ENCODE results near the gene PHIP. TPM values are rescaled to one million over a fixed set of nuclear protein-coding genes. Genes with fewer than 3 reads are reported as not detected.

The PHIP gene
- total RNA-seq, 1 experiment from 2014 or later = 29.0 TPM

- BruUV-seq (replicated peaks) = no TSS peak
- POLR2A ChIA-PET (ENCODE audit: unreplicated experiment) = no interaction called here
- H3K4me2 ChIP-seq = no peak overlapping the region
Measured at GRCh38 chr6:78999737-79000136, 78.3 kb downstream of the PHIP start.

GRCh38 chr6:78995946-78996345 is 82.1 kb downstream of the PHIP start:
- Histone ChIP-seq H2AFZ (no peak overlapping the region), H3F3A (ENCODE audit: insufficient read depth, low read depth) (no peaks in the 10 kb centered on the region), H3K9me3 (ENCODE audit: insufficient read depth, low read depth) (no peaks in the 10 kb centered on the region), H3K27me3 (ENCODE audit: insufficient read depth, low read depth) (no peaks in the 10 kb centered on the region), H3K9me2 (ENCODE audit: insufficient read depth) (no peaks in the 10 kb centered on the region), H3K4me2 (no peak overlapping the region), H3K36me3 (ENCODE audit: low read depth) (peaks cover 22% of the 10 kb centered on the region), H3K27ac (no peak overlapping the region), H3K79me2 (ENCODE audit: low read depth) (no peaks in the 10 kb centered on the region), H3K4me3 (no peak overlapping the region), H3K4me1 (replicated peaks; ENCODE audit: insufficient read depth) (no peaks in the 10 kb centered on the region), H4K20me1 (ENCODE audit: insufficient read depth) (no peaks in the 10 kb centered on the region)
- POLR2A ChIA-PET (ENCODE audit: unreplicated experiment) = no interaction called here
- TF ChIP-seq CTCF (conservative IDR thresholded peaks at IDR 0.05) (no peak), EZH2 (IDR thresholded peaks at IDR 0.05; ENCODE audit: low read depth) (no peak)
- BruUV-seq (replicated peaks) = no TSS peak
- no peak for DNase-seq
- intact Hi-C loops (cut with micrococcal nuclease; ENCODE audit: unreplicated experiment) = loop anchor here (5.0 kb wide), 1 partner anchor 34 kb away; no protein-coding TSS in a partner anchor
- CTCF ChIA-PET = no interaction called here

More at GRCh38 chr6:78999737-79000136, 78.3 kb downstream of the PHIP start:
- no peaks in the 10 kb centered on the region for H3K9me3 ChIP-seq (ENCODE audit: insufficient read depth, low read depth)
- intact Hi-C loops (cut with micrococcal nuclease; ENCODE audit: unreplicated experiment) = loop anchor here (5.0 kb wide), 1 partner anchor 37 kb away; no protein-coding TSS in a partner anchor
- CTCF ChIA-PET = no interaction called here
- H3K27ac ChIP-seq = no peak overlapping the region
- no peaks in the 10 kb centered on the region for H3F3A ChIP-seq (ENCODE audit: insufficient read depth, low read depth)
- H3K27me3 ChIP-seq (ENCODE audit: insufficient read depth, low read depth) = no peaks in the 10 kb centered on the region
- H3K4me1 ChIP-seq (replicated peaks; ENCODE audit: insufficient read depth) = no peaks in the 10 kb centered on the region
- no peaks in the 10 kb centered on the region for H3K9me2 ChIP-seq (ENCODE audit: insufficient read depth)
- no peak overlapping the region for H3K4me3 ChIP-seq
- no peaks in the 10 kb centered on the region for H4K20me1 ChIP-seq (ENCODE audit: insufficient read depth)
- DNase-seq = no peak
- H3K79me2 ChIP-seq (ENCODE audit: low read depth) = no peaks in the 10 kb centered on the region
- no peak overlapping the region for H2AFZ ChIP-seq
- TF ChIP-seq CTCF (conservative IDR thresholded peaks at IDR 0.05) (no peak), EZH2 (IDR thresholded peaks at IDR 0.05; ENCODE audit: low read depth) (no peak)
- peaks cover 28% of the 10 kb centered on the region for H3K36me3 ChIP-seq (ENCODE audit: low read depth)

DNA sequence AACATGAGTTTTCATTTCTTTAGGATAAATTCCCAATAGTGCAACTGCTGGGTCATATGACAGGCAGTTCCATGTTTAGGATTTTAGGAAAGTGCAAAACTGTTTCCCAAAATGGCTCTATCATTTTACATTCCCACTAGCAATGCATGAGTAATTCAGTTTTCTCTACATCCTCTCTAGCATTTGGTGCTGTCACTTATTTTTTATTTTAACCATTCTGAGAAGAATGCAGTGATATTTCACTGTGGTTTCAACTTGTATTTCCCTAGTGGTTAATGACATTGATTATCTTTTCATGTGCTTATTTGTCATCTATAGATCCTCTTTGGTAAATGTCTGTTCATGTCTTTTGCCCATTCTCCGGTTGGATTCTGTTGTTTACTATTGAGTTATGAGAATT is 82.7 kb downstream of the PHIP start:
- H3K9me2 ChIP-seq (ENCODE audit: insufficient read depth) = no peaks in the 10 kb centered on the region
- H3K9me3 ChIP-seq (ENCODE audit: insufficient read depth, low read depth) = no peaks in the 10 kb centered on the region
- no peak for DNase-seq
- BruUV-seq (replicated peaks) = no TSS peak
- CTCF ChIA-PET = no interaction called here
- peaks cover 22% of the 10 kb centered on the region for H3K36me3 ChIP-seq (ENCODE audit: low read depth)
- intact Hi-C loops (cut with micrococcal nuclease; ENCODE audit: unreplicated experiment) = loop anchor here (5.0 kb wide), 1 partner anchor 33 kb away; no protein-coding TSS in a partner anchor
- TF ChIP-seq EZH2 (IDR thresholded peaks at IDR 0.05; ENCODE audit: low read depth) (no peak), CTCF (conservative IDR thresholded peaks at IDR 0.05) (no peak)
- no peaks in the 10 kb centered on the region for H3K27me3 ChIP-seq (ENCODE audit: insufficient read depth, low read depth)
- H3K27ac ChIP-seq = no peak overlapping the region
- H3K4me3 ChIP-seq = no peak overlapping the region
- POLR2A ChIA-PET (ENCODE audit: unreplicated experiment) = no interaction called here
- no peaks in the 10 kb centered on the region for H3K4me1 ChIP-seq (replicated peaks; ENCODE audit: insufficient read depth)
- no peaks in the 10 kb centered on the region for H3F3A ChIP-seq (ENCODE audit: insufficient read depth, low read depth)
- no peaks in the 10 kb centered on the region for H3K79me2 ChIP-seq (ENCODE audit: low read depth)
- H2AFZ ChIP-seq = no peak overlapping the region
- no peak overlapping the region for H3K4me2 ChIP-seq
- no peaks in the 10 kb centered on the region for H4K20me1 ChIP-seq (ENCODE audit: insufficient read depth)

All from PC-9 (cell line).